ENCODE measurements around the gene ARL11. TPM values are rescaled to one million over a fixed set of nuclear protein-coding genes. Genes with fewer than 3 reads are reported as not detected.

Gene ARL11
- total and polyA plus RNA-seq, 2 donors (not counting 1 experiment from before 2014, with no cell fraction given), result not detected

GRCh38 chr13:49670828-49671227, 42.5 kb downstream of the ARL11 start:
- Histone ChIP-seq H3K36me3 (ENCODE audit: control insufficient read depth, insufficient read depth, low read length) (peaks cover 6% of the 10 kb centered on the region), H2AFZ (ENCODE audit: low read length) (no peak overlapping the region), H3K27ac (ENCODE audit: insufficient read depth, low read length) (no peak overlapping the region), H3K9ac (ENCODE audit: insufficient read depth, low read length) (no peak overlapping the region), H3K4me1 (ENCODE audit: control insufficient read depth, extremely low read depth, insufficient read depth, low read length) (no peaks in the 10 kb centered on the region), H3K4me2 (ENCODE audit: extremely low read depth, insufficient read depth, low read length) (no peak overlapping the region), H3K4me3 (replicated peaks in 1 of 4; ENCODE audit: control extremely low read depth in 1 of 4, insufficient read depth in 1 of 4, low read depth in 3 of 4, low read length in 4 of 4) (no peak overlapping the region), H3K9me3 (ENCODE audit: control insufficient read depth, insufficient read depth, low read depth, low read length) (no peaks in the 10 kb centered on the region), H3K79me2 (ENCODE audit: control insufficient read depth, insufficient read depth, low read length) (no peaks in the 10 kb centered on the region), H4K20me1 (ENCODE audit: control insufficient read depth, extremely low read depth, insufficient read depth, low read length) (no peaks in the 10 kb centered on the region), H3K27me3 (ENCODE audit: control insufficient read depth, insufficient read depth, low read length) (no peaks in the 10 kb centered on the region)
- TF ChIP-seq CTCF (conservative IDR thresholded peaks at IDR 0.05 in 1 of 2, IDR thresholded peaks at IDR 0.05 in 1 of 2; ENCODE audit: low read depth in 1 of 2, low read length in 2 of 2) (no peak), EZH2 (IDR thresholded peaks at IDR 0.05; ENCODE audit: low read length, missing control alignments) (no peak)
- DNase-seq (ENCODE audit: low read depth in 2 of 2), result no peak

- Histone ChIP-seq H3K9me3 (ENCODE audit: control insufficient read depth, insufficient read depth, low read depth, low read length) (no peaks in the 10 kb centered on the region), H3K27me3 (ENCODE audit: control insufficient read depth, insufficient read depth, low read length) (no peaks in the 10 kb centered on the region), H4K20me1 (ENCODE audit: control insufficient read depth, extremely low read depth, insufficient read depth, low read length) (no peaks in the 10 kb centered on the region), H3K79me2 (ENCODE audit: control insufficient read depth, insufficient read depth, low read length) (peaks cover 3% of the 10 kb centered on the region), H3K36me3 (ENCODE audit: control insufficient read depth, insufficient read depth, low read length) (no peaks in the 10 kb centered on the region), H3K27ac (ENCODE audit: insufficient read depth, low read length) (no peak overlapping the region), H3K9ac (ENCODE audit: insufficient read depth, low read length) (no peak overlapping the region), H2AFZ (ENCODE audit: low read length) (no peak overlapping the region), H3K4me1 (ENCODE audit: control insufficient read depth, extremely low read depth, insufficient read depth, low read length) (no peaks in the 10 kb centered on the region), H3K4me2 (ENCODE audit: extremely low read depth, insufficient read depth, low read length) (no peak overlapping the region), H3K4me3 (replicated peaks in 1 of 4; ENCODE audit: control extremely low read depth in 1 of 4, insufficient read depth in 1 of 4, low read depth in 3 of 4, low read length in 4 of 4) (no peak overlapping the region)
- no peak for DNase-seq (ENCODE audit: low read depth in 2 of 2)
- no peak for TF ChIP-seq CTCF (conservative IDR thresholded peaks at IDR 0.05 in 1 of 2, IDR thresholded peaks at IDR 0.05 in 1 of 2; ENCODE audit: low read depth in 1 of 2, low read length in 2 of 2)
- no peak for TF ChIP-seq EZH2 (IDR thresholded peaks at IDR 0.05; ENCODE audit: low read length, missing control alignments)
Observed at GRCh38 chr13:49676581-49677298, 48.4 kb downstream of the ARL11 start.

GRCh38 chr13:49678191-49678914, 50.0 kb downstream of the ARL11 start:
- TF ChIP-seq CTCF (conservative IDR thresholded peaks at IDR 0.05 in 1 of 2, IDR thresholded peaks at IDR 0.05 in 1 of 2; ENCODE audit: low read depth in 1 of 2, low read length in 2 of 2), result no peak
- TF ChIP-seq EZH2 (IDR thresholded peaks at IDR 0.05; ENCODE audit: low read length, missing control alignments), result no peak
- Histone ChIP-seq H3K9ac (ENCODE audit: insufficient read depth, low read length) (no peak overlapping the region), H3K4me2 (ENCODE audit: extremely low read depth, insufficient read depth, low read length) (no peak overlapping the region), H3K36me3 (ENCODE audit: control insufficient read depth, insufficient read depth, low read length) (no peaks in the 10 kb centered on the region), H2AFZ (ENCODE audit: low read length) (no peak overlapping the region), H3K4me1 (ENCODE audit: control insufficient read depth, extremely low read depth, insufficient read depth, low read length) (no peaks in the 10 kb centered on the region), H3K9me3 (ENCODE audit: control insufficient read depth, insufficient read depth, low read depth, low read length) (no peaks in the 10 kb centered on the region), H3K27me3 (ENCODE audit: control insufficient read depth, insufficient read depth, low read length) (no peaks in the 10 kb centered on the region), H3K79me2 (ENCODE audit: control insufficient read depth, insufficient read depth, low read length) (peaks cover 3% of the 10 kb centered on the region), H3K4me3 (replicated peaks in 1 of 4; ENCODE audit: control extremely low read depth in 1 of 4, insufficient read depth in 1 of 4, low read depth in 3 of 4, low read length in 4 of 4) (no peak overlapping the region), H4K20me1 (ENCODE audit: control insufficient read depth, extremely low read depth, insufficient read depth, low read length) (no peaks in the 10 kb centered on the region), H3K27ac (ENCODE audit: insufficient read depth, low read length) (no peak overlapping the region)
- DNase-seq (ENCODE audit: low read depth in 2 of 2), result no peak
